ENCODE results near the gene GAS7. TPM values are rescaled to one million over a fixed set of nuclear protein-coding genes. Genes with fewer than 3 reads are reported as not detected.
"Not testable (repeated sequence)": the region's sequence is repeated elsewhere in the genome, so short reads cannot be mapped to it uniquely, and the experiment has no call there.

GAS7 gene
- total RNA-seq, 1 donor from 2014 or later: 26.7 TPM

- DNase-seq (ENCODE audit: low spot score): no peak
Measured at GRCh38 chr17:10022416-10022815, 176.0 kb downstream of the GAS7 start.

DNA sequence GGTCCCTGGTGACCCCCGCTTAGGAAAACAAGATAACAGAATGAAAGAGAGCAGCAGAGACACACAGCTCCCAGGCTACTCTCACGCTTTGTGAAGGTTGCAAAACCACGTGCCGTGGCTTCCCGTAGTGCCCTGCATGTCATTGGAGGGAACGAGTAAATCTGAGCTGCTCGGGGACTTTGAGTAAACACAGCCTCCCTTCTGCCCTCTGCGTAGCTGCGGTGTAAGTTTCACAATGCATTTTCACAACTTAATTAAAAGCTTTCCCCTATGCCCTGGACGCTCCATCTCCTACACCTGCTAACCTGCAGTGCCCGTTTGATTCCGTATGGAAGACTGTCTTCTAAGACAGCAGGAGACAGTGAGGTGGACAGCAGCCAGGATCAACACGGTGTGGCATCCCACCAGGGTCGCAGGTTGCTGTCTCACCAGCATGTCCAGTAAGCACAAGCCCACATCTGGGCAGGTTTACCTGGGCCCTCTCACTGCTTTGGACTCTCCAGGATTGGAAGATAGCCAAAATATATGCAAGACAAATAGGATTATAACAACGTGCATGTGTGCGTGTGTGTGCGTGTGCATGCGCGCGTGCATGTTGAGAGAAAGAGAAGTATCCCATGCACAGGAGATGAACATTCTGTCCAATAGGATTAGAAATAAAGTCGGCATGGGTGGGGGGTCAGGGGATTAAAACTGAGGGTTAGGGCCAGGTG lies 177.0 kb downstream of the GAS7 start:
- peak; percentile 27 for DNase-seq (ENCODE audit: low spot score)

- no peak for DNase-seq (ENCODE audit: low spot score)
Measured at GRCh38 chr17:10019941-10020451, 178.4 kb downstream of the GAS7 start.

DNA sequence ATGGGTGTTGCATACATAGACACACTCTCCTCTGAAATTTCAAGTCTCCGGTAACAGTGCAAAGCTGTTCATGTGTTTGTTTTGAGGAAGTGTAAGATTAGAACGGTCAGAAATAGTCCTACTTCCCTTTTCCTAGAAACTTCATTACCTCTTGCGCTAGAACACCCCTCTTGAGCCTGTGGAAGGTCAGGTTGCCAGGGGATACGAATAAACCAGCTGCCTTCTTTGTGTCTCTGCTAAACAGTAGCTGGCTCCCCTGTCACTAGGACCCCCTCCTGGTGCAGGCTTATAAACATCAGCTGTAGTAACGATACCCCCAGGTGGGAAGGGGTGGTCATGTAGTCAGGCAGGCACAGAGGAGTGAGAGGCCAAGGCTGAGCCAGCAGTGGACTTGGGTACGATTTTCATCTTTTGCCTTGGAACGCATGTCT lies 179.9 kb downstream of the GAS7 start:
- DNase-seq (ENCODE audit: low spot score): no peak

DNA sequence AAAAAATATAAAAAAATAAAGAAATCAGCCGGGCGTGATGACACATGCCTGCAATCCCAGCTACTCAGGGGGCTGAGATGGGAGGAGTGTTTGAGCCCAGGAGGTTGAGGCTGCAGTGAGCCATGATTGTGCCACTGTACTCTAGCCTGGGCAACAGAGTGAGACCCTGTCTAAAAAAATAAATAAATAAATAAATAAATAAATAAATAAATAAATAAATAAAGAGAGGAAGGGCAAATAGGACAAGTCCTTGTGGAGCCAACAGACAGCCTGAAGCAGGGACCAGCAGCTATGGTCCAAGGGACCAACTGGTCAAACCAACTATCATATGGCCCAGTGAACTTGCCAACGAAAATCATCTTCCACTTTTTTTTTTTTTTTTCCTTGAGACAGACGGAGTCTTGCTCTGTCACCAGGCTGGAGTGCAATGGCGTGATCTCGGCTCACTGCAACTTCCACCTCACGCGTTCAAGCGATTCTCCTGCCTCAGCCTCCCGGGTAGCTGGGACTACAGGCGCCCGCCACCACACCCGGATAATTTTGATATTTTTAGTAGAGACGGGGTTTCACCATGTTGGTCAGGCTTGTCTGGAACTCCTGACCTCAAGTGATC lies 181.3 kb downstream of the GAS7 start:
- DNase-seq (ENCODE audit: low spot score): not testable (repeated sequence)

DNA sequence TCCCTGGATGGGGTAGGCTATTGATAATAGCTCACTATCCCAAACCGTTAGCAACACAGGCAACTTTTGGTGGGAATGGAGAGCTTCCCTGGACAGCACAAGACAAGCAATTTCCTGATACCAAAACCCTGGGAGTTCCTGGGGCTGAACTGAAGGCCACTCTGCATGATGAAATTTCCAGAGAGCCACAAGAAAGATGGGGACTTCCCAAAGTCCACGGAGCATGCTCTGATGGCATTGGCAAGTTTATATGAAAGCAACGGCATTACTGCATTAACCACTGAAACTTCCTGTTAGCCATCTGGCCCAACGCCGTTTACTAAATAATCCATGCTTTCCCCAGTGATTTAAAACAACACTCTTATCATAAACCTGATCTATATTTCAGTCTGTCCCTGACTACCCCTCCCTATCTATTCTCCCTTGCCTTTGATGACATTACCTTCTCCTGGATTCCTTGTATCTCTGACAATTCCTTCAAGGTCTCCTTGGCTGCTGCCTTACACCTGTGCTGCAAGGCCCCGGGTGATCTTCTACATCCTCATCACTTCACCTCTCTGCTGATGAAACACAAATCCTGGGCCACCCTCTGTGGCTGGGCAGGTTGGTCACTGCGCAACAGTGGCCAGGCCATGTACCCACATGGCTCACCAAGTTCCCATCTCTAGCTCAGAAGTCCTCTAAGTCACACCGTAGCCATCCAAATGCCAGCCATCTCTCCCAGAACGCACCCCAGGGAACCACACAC lies 184.9 kb downstream of the GAS7 start:
- no peak for DNase-seq (ENCODE audit: low spot score)

DNA sequence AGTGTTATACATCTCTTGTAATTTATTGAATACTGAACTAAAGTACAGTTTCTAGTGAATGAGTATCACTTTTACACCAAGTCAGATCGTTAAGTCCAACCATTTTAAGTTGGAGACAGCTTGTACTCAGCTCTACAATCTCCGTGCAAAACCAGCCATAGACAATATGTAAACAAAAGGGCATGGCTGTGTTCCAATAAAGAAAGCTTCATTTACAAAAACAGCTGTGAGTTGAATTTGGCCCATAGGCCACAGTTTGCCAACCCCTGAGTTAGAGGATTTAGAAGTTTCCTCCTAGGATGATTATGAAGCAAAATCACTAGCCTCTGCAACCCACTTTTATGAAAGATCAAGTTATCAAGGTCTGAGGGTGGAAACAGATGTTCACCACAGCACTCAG lies 187.7 kb downstream of the GAS7 start:
- no peak for DNase-seq (ENCODE audit: low spot score)

- no peak for DNase-seq (ENCODE audit: low spot score)
Measured at GRCh38 chr17:10003705-10004104, 194.7 kb downstream of the GAS7 start.

DNA sequence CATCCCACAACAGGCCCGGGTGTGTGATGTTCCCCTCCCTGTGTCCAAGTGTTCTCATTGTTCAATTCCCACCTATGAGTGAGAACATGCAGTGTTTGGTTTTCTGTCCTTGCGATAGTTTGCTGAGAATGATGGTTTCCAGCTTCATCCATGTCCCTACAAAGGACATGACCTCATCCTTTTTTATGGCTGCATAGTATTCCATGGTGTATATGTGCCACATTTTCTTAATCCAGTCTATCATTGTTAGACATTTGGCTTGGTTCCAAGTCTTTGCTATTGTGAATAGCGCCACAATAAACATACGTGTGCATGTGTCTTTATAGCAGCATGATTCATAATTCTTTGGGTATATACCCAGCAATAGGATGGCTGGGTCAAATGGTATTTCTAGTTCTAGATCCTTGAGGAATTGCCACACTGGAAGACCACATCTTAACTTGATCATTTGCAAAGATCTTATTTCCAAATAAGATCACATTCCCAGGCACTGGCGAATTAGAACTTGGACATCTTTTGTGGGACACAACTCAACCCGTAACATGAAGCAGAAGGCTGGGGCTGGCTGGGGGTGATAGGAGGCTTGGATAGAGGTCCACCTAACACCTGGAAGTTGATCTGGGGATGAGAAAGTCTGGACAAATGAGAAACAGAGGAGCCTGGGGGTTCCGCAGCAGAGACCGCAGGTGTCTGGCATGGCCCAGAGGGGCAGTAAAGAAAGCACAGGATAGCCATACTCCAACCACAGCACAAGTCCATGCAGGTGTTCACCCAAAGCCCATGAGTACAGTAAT lies 195.6 kb downstream of the GAS7 start:
- DNase-seq (ENCODE audit: low spot score): not testable (repeated sequence)

GRCh38 chr17:10001306-10001873 lies 197.0 kb downstream of the GAS7 start:
- no peak for DNase-seq (ENCODE audit: low spot score)

- DNase-seq (ENCODE audit: low spot score): no peak
Measured at GRCh38 chr17:9999919-10000695, 198.3 kb downstream of the GAS7 start.

DNA sequence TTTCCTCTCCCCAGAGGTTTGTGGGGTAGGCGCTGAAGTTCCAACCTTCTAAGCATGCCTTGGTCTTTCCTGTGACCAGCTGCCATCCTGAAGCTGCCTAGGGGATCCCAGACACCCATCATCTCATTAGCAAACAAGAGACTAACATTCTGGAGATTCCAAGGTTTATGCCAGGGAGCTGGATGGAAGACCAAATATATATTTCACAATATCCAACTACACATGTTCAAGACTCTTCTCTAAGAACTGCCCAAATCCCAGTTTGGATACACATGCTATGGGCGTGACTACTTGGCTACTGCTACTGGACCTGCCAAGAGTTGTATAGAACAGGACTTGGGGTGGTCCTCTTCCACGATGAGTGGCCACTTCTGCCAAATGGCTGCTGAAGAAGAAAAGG lies 200.3 kb downstream of the GAS7 start:
- no peak for DNase-seq (ENCODE audit: low spot score)

DNA sequence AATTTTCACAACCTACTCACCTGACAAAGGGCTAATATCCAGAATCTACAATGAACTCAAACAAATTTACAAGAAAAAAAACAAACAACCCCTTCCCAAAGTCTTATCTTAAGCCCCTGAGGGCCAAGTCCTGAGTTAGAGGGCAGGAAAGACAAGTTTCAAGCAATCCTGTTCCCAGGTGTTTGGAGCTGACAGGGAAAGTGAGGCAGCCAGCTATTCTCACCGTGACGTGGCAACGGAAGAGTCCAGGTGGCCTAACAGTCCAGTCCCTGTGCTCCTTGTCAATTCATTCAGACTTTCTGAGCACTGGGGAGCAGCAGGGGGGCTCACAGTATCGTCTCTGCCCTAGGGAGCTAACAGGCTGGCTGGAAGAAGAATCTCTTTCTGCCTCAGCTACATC lies 203.6 kb downstream of the GAS7 start:
- no peak for DNase-seq (ENCODE audit: low spot score)

DNA sequence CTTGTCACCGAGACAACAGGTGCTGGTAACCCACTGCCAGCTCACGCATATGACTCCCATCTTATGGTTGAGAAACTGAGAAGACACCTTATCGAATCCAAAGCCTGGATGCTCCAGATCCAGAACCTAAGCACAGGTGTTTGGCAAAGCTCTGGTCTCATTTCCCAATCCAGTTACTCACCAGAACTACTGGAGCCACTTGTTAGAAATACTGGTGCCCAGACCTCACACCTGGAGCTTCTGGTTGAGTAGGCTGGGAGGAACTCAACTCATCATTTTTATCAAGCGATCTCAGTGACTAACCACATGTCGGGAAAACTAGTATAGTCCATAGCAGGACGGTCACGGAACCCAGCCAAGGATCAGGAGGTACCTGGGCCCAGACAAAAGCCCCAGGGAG lies 206.6 kb downstream of the GAS7 start:
- DNase-seq (ENCODE audit: low spot score): no peak

DNA sequence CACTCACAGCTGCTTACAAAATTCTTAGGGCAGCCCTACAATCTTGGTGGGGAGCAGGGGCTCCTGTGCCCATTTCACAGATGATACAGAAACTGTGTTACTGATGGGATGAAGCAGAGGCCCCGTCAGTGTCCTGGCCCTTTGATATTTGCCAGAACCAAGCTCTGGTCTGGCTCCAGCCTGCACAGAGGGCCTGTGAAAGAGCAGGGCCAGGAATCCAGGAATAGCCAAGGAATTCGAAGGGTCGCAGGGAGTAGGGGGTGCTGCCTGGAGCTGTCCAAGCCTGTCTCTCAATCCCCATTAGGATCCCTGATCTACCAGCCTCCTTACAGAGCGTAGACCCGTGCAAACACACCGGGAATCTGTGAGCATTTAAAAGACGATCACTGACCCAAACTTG lies 207.1 kb downstream of the GAS7 start:
- no peak for DNase-seq (ENCODE audit: low spot score)

- DNase-seq (ENCODE audit: low spot score): peak; percentile 18
Measured at GRCh38 chr17:9987779-9988585, 210.4 kb downstream of the GAS7 start.

DNA sequence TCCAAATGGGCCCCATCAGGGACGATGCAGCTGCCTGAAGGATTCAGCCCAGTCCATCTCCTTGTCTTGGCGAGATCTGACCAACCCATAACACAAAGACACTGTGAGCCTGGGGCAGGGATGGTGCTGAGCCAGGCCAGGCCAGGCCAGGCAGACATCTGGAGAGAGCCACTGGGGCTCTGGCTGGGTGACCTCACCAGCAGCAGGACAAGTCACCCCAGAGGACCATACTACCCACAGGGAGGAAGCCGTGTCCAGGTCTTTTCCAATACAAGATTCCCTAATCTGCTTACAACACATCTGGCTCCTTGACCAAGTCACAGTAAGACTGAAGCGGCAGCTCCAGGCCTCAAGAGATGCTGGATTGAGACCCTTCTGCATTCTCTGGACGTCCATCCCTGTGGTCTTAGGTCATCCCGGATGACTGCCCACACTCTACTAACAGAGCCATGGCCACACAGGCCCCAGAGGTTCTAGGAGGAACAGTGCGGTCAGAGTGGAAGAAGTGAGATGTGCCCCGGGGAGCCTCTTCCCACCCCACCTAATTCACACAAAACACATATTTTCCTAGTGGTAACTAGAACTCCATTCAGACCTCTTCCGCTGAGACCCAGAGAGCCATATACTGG lies 211.5 kb downstream of the GAS7 start:
- DNase-seq (ENCODE audit: low spot score): no peak

DNA sequence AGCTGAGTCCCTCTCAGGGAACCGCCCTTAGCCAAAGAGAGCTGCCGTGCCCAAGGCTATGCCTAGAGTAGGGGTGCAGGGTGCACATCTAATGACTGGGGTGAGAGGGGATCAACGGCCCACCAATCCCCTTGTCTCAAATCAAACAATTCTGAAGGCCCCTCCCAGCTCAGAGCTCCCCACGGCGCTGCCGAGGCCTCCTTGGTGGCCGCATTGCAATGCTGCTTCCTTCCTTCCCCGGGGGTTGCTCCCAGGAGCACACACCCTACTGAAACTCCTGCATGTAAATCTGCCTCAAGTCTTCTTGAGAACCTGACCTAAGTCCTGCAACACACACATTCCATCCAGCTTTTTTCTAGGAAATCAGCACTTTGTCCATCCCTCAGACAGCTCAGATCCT lies 212.8 kb downstream of the GAS7 start:
- DNase-seq (ENCODE audit: low spot score): no peak

DNA sequence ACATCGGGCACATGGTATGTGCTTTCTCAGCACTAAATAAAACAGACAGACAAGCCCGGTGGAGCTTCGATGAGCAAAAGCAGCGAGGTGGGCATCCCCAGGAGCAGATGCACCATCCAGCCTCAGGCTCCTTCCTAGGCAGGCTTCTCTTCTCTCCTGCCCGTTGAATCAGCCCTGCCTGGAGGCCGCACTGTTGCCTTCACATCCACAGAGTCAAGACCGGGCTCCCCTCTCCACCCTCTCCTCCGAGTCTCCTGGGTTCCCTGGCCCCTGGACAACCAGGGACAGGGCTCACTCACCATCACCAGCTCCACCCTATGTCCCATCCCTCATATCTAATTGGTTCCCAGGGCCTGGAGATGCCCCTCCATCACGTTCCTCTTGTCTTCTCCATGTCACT lies 213.6 kb downstream of the GAS7 start:
- DNase-seq (ENCODE audit: low spot score): no peak

Data from mucosa of gallbladder (tissue), 1 donor.